ENCODE measurements around the gene GLE1. TPM values are rescaled to one million over a fixed set of nuclear protein-coding genes. Genes with fewer than 3 reads are reported as not detected.

The GLE1 gene
- total RNA-seq, 1 experiment from 2014 or later, result 36.6 TPM

DNA sequence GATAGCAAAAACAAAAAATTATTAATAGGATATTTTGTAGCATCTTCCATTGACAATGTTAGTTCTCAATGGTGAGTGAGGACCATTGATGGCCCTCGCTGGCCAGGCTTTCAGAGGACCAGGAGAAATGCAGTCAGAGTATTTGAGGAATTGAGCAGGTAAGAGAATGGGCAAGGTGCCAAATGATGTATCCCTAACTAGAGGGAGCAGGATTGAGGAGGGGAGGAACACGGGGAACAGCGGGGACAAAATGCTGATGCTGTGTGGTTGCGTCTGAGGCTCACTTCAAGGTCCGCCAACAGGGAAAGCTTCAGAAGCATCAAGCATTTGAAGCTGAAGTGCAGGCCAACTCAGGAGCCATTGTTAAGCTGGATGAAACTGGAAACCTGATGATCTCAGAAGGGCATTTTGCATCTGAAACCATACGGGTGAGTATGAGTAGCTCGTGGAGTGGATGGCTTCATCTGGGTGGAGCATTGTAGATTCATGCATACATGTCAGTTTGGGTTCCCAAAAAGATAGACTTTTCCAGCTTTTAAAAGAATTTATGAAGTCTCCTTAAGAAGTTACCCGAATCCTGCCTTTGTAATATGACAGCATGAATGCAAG is 64.1 kb downstream of the GLE1 start:
- ChIA-PET CTCF (no interaction called here), POLR2A (no interaction called here), RAD21 (ENCODE audit: low non-redundant PET in 1 of 2, low total read pairs in 2 of 2, uncharacterized antibody in 2 of 2, unreplicated experiment in 2 of 2) (no interaction called here)
- DNase-seq (ENCODE audit: low read depth, low spot score) (no peak), ATAC-seq (no peak)
- Histone ChIP-seq H3K36me3 (ENCODE audit: control insufficient read depth in 1 of 2, insufficient read depth in 2 of 2, low read length in 2 of 2) (peaks cover 17 to 27% of the 10 kb centered on the region in 2 experiments; a peak in 3 of 4 replicates), H2AFZ (ENCODE audit: low read depth, low read length, poor library complexity, severe bottlenecking) (no peak overlapping the region), H3K27me3 (ENCODE audit: insufficient read depth, low read length) (no peaks in the 10 kb centered on the region), H3K4me3 (replicated peaks in 1 of 2; ENCODE audit: low read depth in 1 of 2, low read length in 2 of 2) (no peak overlapping the region), H3K4me1 (ENCODE audit: control insufficient read depth in 1 of 2, insufficient read depth in 2 of 2, low read length in 2 of 2) (no peaks in the 10 kb centered on the region), H3K4me2 (ENCODE audit: low read length) (no peak overlapping the region), H4K20me1 (ENCODE audit: insufficient read depth) (no peaks in the 10 kb centered on the region), H3K9me2 (ENCODE audit: insufficient read depth) (no peaks in the 10 kb centered on the region), H3K27ac (ENCODE audit: low read depth, low read length) (no peak overlapping the region), H3K9ac (ENCODE audit: low read length) (no peak overlapping the region), H3K9me3 (ENCODE audit: control insufficient read depth in 1 of 2, insufficient read depth in 1 of 2, low read depth in 1 of 2, low read length in 2 of 2) (no peaks in the 10 kb centered on the region), H3K79me2 (ENCODE audit: insufficient read depth, low read length) (peaks cover 27% of the 10 kb centered on the region)
- intact Hi-C loops (cut with micrococcal nuclease), result no loop called here
- no TSS peak for BruUV-seq (replicated peaks)
- TF ChIP-seq JUND (IDR thresholded peaks at IDR 0.05), result no peak
- no peak for TF ChIP-seq POLR2A (IDR thresholded peaks at IDR 0.05; ENCODE audit: borderline replicate concordance, extremely low read depth, insufficient read depth, insufficient read length)
- TF ChIP-seq ZFX (IDR thresholded peaks at IDR 0.05), result no peak
- no peak for TF ChIP-seq TCF7L2 (IDR thresholded peaks at IDR 0.05; ENCODE audit: borderline replicate concordance, extremely low read depth, insufficient read depth, insufficient read length)
- no peak for TF ChIP-seq CEBPB (IDR thresholded peaks at IDR 0.05; ENCODE audit: low read depth)
- TF ChIP-seq ELF1 (IDR thresholded peaks at IDR 0.05; ENCODE audit: borderline replicate concordance, low read depth), result no peak
- TF ChIP-seq, protein P1, sequence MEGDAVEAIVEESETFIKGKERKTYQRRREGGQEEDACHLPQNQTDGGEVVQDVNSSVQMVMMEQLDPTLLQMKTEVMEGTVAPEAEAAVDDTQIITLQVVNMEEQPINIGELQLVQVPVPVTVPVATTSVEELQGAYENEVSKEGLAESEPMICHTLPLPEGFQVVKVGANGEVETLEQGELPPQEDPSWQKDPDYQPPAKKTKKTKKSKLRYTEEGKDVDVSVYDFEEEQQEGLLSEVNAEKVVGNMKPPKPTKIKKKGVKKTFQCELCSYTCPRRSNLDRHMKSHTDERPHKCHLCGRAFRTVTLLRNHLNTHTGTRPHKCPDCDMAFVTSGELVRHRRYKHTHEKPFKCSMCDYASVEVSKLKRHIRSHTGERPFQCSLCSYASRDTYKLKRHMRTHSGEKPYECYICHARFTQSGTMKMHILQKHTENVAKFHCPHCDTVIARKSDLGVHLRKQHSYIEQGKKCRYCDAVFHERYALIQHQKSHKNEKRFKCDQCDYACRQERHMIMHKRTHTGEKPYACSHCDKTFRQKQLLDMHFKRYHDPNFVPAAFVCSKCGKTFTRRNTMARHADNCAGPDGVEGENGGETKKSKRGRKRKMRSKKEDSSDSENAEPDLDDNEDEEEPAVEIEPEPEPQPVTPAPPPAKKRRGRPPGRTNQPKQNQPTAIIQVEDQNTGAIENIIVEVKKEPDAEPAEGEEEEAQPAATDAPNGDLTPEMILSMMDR (IDR thresholded peaks at IDR 0.05 in 2 of 3, conservative IDR thresholded peaks at IDR 0.05 in 1 of 3; ENCODE audit: borderline replicate concordance in 1 of 3, insufficient read depth in 1 of 3, low read depth in 2 of 3, low read length in 2 of 3), result no peak
- no peak for TF ChIP-seq EGR1 (IDR thresholded peaks at IDR 0.05; ENCODE audit: low read depth)
- no peak for TF ChIP-seq FOSL1 (IDR thresholded peaks at IDR 0.05; ENCODE audit: low read depth)
- TF ChIP-seq, protein P2, sequence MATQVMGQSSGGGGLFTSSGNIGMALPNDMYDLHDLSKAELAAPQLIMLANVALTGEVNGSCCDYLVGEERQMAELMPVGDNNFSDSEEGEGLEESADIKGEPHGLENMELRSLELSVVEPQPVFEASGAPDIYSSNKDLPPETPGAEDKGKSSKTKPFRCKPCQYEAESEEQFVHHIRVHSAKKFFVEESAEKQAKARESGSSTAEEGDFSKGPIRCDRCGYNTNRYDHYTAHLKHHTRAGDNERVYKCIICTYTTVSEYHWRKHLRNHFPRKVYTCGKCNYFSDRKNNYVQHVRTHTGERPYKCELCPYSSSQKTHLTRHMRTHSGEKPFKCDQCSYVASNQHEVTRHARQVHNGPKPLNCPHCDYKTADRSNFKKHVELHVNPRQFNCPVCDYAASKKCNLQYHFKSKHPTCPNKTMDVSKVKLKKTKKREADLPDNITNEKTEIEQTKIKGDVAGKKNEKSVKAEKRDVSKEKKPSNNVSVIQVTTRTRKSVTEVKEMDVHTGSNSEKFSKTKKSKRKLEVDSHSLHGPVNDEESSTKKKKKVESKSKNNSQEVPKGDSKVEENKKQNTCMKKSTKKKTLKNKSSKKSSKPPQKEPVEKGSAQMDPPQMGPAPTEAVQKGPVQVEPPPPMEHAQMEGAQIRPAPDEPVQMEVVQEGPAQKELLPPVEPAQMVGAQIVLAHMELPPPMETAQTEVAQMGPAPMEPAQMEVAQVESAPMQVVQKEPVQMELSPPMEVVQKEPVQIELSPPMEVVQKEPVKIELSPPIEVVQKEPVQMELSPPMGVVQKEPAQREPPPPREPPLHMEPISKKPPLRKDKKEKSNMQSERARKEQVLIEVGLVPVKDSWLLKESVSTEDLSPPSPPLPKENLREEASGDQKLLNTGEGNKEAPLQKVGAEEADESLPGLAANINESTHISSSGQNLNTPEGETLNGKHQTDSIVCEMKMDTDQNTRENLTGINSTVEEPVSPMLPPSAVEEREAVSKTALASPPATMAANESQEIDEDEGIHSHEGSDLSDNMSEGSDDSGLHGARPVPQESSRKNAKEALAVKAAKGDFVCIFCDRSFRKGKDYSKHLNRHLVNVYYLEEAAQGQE (IDR thresholded peaks at IDR 0.05; ENCODE audit: low read depth), result no peak
- TF ChIP-seq SIN3A (IDR thresholded peaks at IDR 0.05; ENCODE audit: low read depth), result no peak
- TF ChIP-seq POLR2AphosphoS5 (IDR thresholded peaks at IDR 0.05; ENCODE audit: low read depth, low read length), result no peak
- TF ChIP-seq, protein P3, sequence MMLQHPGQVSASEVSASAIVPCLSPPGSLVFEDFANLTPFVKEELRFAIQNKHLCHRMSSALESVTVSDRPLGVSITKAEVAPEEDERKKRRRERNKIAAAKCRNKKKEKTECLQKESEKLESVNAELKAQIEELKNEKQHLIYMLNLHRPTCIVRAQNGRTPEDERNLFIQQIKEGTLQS (IDR thresholded peaks at IDR 0.05), result no peak
